HEK293 (cell line): ENCODE data around the gene PLXNA2.

Experiments used
- AEBP2 ChIP-seq: fragments of 450-650 bp; formaldehyde crosslinking; IDR thresholded peaks from 2 replicates; pipeline ENCODE4 v1.5.1; 2016; ENCODE audit warnings: missing biosample characterization, missing genetic modification characterization, borderline replicate concordance
- KLF17 ChIP-seq: fragments of 450-650 bp; formaldehyde crosslinking; IDR thresholded peaks from 2 replicates; pipeline ENCODE4 v1.5.1; 2016; ENCODE audit warnings: missing biosample characterization, missing genetic modification characterization
- MZF1 ChIP-seq: fragments of 450-650 bp; formaldehyde crosslinking; IDR thresholded peaks from 2 replicates; pipeline ENCODE4 v1.5.1; 2017; ENCODE audit warnings: missing biosample characterization, missing genetic modification characterization, borderline replicate concordance
- ZIC2 ChIP-seq: fragments of 450-650 bp; formaldehyde crosslinking; IDR thresholded peaks from 2 replicates; pipeline ENCODE4 v1.5.1; 2016; ENCODE audit warnings: missing biosample characterization, missing genetic modification characterization
- ZNF114 ChIP-seq: fragments of 450-650 bp; formaldehyde crosslinking; IDR thresholded peaks from 2 replicates; pipeline ENCODE4 v1.5.0; 2017; ENCODE audit warnings: missing biosample characterization, missing genetic modification characterization
- ZNF248 ChIP-seq: fragments of 450-650 bp; formaldehyde crosslinking; IDR thresholded peaks from 2 replicates; pipeline ENCODE4 v1.5.1; 2017; ENCODE audit warnings: missing biosample characterization, missing genetic modification characterization
- ZNF26 ChIP-seq: fragments of 450-650 bp; formaldehyde crosslinking; IDR thresholded peaks from 2 replicates; pipeline ENCODE4 v1.5.1; 2016; ENCODE audit warnings: missing biosample characterization, missing genetic modification characterization
- ZNF266 ChIP-seq: fragments of 450-650 bp; formaldehyde crosslinking; IDR thresholded peaks from 2 replicates; pipeline ENCODE4 v1.5.1; 2016; ENCODE audit warnings: missing biosample characterization, missing genetic modification characterization, low read depth
- ZNF335 ChIP-seq: fragments of 450-650 bp; formaldehyde crosslinking; conservative IDR thresholded peaks from 2 replicates; pipeline ENCODE4 v1.5.1; 2016; ENCODE audit warnings: missing biosample characterization, missing genetic modification characterization
- ZNF366 ChIP-seq: fragments of 450-650 bp; formaldehyde crosslinking; conservative IDR thresholded peaks from 2 replicates; pipeline ENCODE4 v1.5.1; 2016; ENCODE audit warnings: missing biosample characterization, missing genetic modification characterization
- ZNF433 ChIP-seq: fragments of 450-650 bp; formaldehyde crosslinking; IDR thresholded peaks from 2 replicates; pipeline ENCODE4 v1.5.1; 2016; ENCODE audit warnings: missing biosample characterization, missing genetic modification characterization, low read depth
- ZNF48 ChIP-seq: fragments of 450-650 bp; formaldehyde crosslinking; IDR thresholded peaks from 2 replicates; pipeline ENCODE4 v1.5.1; 2016; ENCODE audit warnings: missing biosample characterization, missing genetic modification characterization
- ZNF501 ChIP-seq: fragments of 450-650 bp; formaldehyde crosslinking; IDR thresholded peaks from 2 replicates; pipeline ENCODE4 v1.5.1; 2016; ENCODE audit warnings: missing biosample characterization, missing genetic modification characterization
- ZNF660 ChIP-seq: fragments of 450-650 bp; IDR thresholded peaks from 2 replicates; pipeline ENCODE4 v1.5.1; 2018; ENCODE audit warnings: missing biosample characterization, mild to moderate bottlenecking, missing genetic modification characterization
- ZNF785 ChIP-seq: fragments of 450-650 bp; formaldehyde crosslinking; IDR thresholded peaks from 2 replicates; pipeline ENCODE4 v1.5.1; 2016; ENCODE audit warnings: missing biosample characterization, missing genetic modification characterization
- ZNF792 ChIP-seq: fragments of 450-650 bp; formaldehyde crosslinking; IDR thresholded peaks from 2 replicates; pipeline ENCODE4 v1.5.1; 2016; ENCODE audit warnings: missing biosample characterization, missing genetic modification characterization
- ZSCAN30 ChIP-seq: fragments of 450-650 bp; IDR thresholded peaks from 2 replicates; pipeline ENCODE4 v1.5.1; 2018; ENCODE audit warnings: missing biosample characterization, mild to moderate bottlenecking, missing genetic modification characterization, moderate library complexity
- TF ChIP-seq, protein P1 (sequence below): fragments of 450-650 bp; formaldehyde crosslinking; IDR thresholded peaks from 2 replicates; pipeline ENCODE4 v1.5.1; 2016; ENCODE audit warnings: missing biosample characterization, missing genetic modification characterization
- TF ChIP-seq, protein P2 (sequence below): fragments of 450-650 bp; IDR thresholded peaks from 2 replicates; pipeline ENCODE4 v1.5.1; 2018; ENCODE audit warnings: missing biosample characterization, mild to moderate bottlenecking, missing genetic modification characterization
- TF ChIP-seq, protein P3 (sequence below): fragments of 450-650 bp; formaldehyde crosslinking; IDR thresholded peaks from 2 replicates; pipeline ENCODE4 v1.5.1; 2016; ENCODE audit warnings: missing biosample characterization, missing genetic modification characterization

PLXNA2 gene

DNA sequence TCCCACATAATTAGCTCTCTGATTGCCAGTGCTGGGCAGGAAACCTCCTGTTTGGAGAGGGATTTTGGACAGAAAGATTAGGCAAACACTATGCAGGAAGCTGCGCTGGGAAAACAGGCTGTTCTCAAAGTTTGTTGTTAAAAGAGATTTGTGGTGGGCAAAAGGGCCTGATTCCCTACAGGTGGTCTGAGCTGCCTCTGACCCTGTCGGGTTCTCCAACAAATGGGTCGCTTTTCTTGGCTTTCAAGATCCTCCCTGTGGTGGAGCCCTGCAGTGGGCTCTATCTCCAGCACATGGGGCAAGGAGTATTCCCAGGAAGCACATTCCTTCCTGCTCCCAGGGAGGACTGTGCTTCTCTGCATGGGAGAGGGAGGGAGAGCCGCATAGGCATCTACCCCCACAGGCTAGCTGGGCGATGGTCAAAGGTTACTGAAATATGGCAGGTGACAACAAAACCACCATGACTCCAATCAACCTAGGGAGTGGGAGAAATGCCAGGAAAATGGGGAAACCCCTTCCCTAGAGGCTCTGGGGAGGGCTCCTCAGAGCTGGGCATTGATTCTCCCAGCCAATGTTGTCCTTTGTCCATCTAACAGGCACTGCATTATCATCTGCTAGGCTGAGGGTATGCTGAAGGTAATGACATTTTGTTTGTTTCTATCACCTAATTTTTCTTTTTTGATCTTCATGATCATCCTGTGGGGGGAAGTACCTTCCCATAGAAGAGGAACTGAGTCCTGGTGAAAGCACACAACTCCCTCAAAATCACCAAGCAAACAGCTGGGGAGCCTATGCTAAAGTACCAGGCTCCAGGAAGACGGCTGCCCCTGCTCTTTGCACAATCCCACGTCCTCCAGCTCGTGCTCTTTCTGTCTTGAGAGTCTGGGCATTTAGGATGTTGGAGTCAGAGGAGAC lies 85.3 kb downstream of the PLXNA2 start (continued):
- TF ChIP-seq, protein P1, sequence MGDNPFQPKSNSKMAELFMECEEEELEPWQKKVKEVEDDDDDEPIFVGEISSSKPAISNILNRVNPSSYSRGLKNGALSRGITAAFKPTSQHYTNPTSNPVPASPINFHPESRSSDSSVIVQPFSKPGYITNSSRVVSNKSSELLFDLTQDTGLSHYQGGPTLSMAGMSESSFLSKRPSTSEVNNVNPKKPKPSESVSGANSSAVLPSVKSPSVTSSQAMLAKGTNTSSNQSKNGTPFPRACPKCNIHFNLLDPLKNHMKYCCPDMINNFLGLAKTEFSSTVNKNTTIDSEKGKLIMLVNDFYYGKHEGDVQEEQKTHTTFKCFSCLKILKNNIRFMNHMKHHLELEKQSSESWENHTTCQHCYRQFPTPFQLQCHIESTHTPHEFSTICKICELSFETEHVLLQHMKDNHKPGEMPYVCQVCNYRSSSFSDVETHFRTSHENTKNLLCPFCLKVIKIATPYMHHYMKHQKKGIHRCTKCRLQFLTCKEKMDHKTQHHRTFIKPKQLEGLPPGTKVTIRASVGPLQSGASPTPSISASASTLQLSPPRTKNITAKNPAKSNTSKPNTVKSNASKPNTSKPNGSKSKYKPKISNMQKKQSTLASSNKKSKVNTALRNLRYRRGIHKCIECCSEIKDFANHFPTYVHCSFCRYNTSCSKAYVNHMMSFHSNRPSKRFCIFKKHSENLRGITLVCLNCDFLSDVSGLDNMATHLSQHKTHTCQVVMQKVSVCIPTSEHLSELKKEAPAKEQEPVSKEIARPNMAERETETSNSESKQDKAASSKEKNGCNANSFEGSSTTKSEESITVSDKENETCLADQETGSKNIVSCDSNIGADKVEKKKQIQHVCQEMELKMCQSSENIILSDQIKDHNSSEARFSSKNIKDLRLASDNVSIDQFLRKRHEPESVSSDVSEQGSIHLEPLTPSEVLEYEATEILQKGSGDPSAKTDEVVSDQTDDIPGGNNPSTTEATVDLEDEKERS (tag by site-specific recombination), result no peak
- TF ChIP-seq ZNF26 (tag by site-specific recombination), result no peak
- no peak for TF ChIP-seq ZNF48 (tag by site-specific recombination)
- TF ChIP-seq, protein P2, sequence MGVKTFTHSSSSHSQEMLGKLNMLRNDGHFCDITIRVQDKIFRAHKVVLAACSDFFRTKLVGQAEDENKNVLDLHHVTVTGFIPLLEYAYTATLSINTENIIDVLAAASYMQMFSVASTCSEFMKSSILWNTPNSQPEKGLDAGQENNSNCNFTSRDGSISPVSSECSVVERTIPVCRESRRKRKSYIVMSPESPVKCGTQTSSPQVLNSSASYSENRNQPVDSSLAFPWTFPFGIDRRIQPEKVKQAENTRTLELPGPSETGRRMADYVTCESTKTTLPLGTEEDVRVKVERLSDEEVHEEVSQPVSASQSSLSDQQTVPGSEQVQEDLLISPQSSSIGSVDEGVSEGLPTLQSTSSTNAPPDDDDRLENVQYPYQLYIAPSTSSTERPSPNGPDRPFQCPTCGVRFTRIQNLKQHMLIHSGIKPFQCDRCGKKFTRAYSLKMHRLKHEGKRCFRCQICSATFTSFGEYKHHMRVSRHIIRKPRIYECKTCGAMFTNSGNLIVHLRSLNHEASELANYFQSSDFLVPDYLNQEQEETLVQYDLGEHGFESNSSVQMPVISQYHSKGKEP (tag by site-specific recombination), result no peak
- TF ChIP-seq, protein P3, sequence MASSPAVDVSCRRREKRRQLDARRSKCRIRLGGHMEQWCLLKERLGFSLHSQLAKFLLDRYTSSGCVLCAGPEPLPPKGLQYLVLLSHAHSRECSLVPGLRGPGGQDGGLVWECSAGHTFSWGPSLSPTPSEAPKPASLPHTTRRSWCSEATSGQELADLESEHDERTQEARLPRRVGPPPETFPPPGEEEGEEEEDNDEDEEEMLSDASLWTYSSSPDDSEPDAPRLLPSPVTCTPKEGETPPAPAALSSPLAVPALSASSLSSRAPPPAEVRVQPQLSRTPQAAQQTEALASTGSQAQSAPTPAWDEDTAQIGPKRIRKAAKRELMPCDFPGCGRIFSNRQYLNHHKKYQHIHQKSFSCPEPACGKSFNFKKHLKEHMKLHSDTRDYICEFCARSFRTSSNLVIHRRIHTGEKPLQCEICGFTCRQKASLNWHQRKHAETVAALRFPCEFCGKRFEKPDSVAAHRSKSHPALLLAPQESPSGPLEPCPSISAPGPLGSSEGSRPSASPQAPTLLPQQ (tag by site-specific recombination), result no peak
- no peak for TF ChIP-seq ZNF114
- TF ChIP-seq ZNF792 (tag by site-specific recombination), result no peak
- TF ChIP-seq KLF17 (tag by site-specific recombination), result no peak
- no peak for TF ChIP-seq ZNF785 (tag by site-specific recombination)
- no peak for TF ChIP-seq AEBP2
- TF ChIP-seq ZNF335, result no peak
- TF ChIP-seq ZNF501 (tag by site-specific recombination), result no peak
- no peak for TF ChIP-seq ZNF660 (tag by site-specific recombination)
- TF ChIP-seq ZIC2, result peak; percentile 100
- TF ChIP-seq ZNF366 (tag by site-specific recombination), result no peak
- no peak for TF ChIP-seq ZNF433 (tag by site-specific recombination)
- no peak for TF ChIP-seq ZNF248
- TF ChIP-seq ZSCAN30 (tag by site-specific recombination), result no peak
- TF ChIP-seq ZNF266 (tag by site-specific recombination), result no peak
- peak; percentile 44; the same call in 1 of the 2 replicates for TF ChIP-seq MZF1 (tag by site-specific recombination)
